GM21576 (cell line): ENCODE measurements around the gene GRIP2.
"Not testable (repeated sequence)": the region's sequence is repeated elsewhere in the genome, so short reads cannot be mapped to it uniquely, and the experiment has no call there.

Source experiments
- ATAC-seq: cut with Tn5 transposase; IDR thresholded peaks from one replicate; pipeline ENCODE4 v1.9.1; 2021; ENCODE audit warnings: mild to moderate bottlenecking, moderate library complexity; ENCODE audit not compliant: unreplicated experiment

The GRIP2 gene

DNA sequence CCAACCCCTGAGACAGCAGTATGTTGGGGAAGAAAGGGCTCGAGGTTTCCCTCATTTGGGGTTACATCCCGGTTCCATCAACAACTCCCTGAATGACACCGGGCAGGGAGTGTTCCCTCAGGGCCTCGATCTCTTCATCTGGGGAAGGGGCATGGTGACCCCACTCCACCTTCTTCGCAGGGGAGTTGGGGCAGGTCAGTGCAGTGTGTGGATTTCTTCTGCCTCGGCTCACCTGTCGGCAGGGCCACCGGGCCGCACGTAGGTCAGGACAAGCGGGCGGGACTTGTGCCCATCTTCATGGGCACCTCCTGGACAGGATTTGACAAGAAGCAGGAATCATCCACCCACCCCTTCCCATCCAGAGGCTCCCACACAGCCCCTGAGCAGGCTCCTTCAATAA lies 17.4 kb downstream of the GRIP2 start:
- no peak for ATAC-seq

DNA sequence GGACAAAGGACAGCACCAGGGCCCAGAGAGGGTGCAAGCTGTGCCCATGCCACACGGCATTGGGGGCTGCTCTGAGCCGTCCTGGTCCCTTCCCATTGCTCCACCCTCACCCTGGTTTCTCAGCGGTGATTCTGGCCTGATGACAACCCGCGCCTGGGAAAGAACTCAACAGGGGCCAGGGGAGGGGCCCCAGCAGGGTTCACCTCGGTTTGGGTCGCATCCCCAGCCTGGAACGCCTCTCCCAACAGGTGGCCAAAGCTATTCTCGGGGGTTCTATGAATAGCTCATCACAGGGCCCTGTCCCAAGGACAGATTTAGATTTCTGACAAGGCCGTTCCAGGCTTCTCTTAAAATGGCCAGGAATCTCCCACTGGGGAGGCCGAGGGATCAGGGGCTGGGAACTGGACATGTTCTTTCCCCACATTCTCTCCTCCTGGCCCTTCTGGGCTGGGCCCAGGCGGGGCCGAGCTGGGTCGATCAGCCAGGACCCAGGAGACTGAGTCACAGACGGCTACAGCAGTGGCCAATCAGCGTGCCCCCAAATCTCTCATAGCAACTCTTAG lies 17.9 kb downstream of the GRIP2 start:
- no peak for ATAC-seq

DNA sequence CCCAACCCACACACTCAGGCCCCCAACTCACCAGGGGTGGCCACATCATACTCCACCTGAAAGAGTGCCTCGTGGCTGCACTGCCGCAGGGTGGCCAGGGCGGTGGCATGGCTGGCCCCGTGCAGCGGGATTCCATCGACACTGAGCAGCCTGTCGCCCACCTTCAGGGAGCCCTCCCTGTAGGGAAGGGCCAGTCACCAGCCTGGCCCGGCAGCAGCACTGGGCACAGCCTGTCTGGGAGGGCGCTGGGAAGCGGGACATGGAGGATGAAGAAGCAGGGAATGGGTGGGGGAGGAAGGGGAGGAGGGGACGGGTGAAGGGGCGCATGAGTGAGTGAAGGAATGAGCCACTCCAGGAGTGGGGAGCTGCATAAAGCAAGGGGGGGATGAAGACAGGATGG lies 18.5 kb downstream of the GRIP2 start:
- ATAC-seq: no peak

DNA sequence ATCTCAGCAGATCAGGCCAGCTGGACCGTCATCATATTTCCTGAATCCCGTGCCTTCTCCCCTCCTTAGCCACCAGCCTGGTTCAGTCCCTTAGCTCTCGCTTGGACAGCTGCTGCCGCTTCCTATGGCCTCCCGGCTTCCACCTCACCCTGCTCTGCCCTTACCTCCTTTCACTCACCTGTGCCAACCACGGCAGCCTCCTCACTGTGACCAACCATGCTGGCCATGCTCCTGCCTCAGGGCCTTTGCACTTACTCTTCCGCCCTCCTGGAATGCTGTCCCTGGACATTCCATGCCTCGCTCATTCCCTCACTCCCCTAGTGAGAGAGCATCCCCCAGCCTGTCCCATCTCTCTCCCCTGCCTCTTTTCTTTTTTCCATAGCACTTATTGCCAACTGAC lies 19.2 kb downstream of the GRIP2 start:
- no peak for ATAC-seq

DNA sequence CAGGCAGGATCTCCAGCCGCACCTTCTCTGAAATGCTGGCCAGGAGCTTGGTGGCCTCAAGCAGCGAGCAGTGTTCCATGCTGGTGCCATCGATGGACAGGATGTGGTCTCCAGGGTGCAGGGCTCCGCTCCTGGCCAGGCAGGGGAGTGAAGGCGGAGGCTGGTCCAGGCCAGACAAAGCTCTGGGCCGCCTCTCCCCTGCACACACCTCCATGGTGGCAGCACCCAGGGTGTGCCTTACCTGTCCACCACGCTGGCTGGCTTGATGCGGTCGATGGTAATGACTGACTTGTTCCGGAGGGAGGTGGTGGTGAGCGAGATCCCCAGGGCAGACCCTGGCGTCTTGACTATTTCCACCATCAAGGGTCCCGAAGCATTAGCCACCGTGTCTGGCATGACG lies 20.0 kb downstream of the GRIP2 start:
- no peak for ATAC-seq

DNA sequence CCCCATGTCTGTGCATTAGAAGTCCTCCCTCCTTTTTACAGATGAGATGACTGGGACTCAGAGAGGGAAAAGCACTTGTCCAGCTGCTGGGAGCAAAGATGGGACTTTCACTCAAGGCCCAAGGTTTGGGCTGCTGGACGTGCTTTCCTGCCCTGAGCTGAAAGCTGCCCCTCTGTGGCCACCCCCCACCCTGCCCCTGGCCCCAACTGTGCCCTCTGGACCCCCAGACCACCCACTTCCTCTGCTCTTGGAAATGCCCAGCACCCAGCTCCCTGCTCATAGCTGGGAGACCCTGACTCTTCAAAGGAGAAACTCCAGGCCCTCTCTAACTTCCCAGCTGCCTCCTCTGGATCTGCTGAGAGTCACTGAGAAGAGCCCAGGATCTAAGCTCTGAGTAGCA lies 20.7 kb downstream of the GRIP2 start:
- ATAC-seq: no peak

DNA sequence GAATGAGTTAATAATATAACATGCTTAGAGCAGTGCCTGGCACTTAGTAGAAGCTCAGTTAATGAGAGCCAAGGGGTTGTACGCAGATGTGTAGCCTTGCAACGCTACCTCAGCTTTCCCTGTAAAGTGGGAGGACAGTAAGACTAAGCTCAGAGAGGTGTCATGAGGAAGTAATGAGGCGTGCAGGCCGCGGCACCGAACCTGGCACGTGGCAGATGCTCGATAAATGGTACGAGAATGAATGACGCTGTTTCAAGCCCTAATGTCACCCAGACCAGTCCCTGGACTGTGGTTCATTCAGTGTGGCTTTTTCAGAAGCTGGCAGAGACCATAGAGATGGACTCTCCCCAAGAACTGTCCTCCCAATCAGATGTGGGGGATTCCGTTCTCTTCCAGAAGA lies 21.2 kb downstream of the GRIP2 start:
- ATAC-seq: no peak

DNA sequence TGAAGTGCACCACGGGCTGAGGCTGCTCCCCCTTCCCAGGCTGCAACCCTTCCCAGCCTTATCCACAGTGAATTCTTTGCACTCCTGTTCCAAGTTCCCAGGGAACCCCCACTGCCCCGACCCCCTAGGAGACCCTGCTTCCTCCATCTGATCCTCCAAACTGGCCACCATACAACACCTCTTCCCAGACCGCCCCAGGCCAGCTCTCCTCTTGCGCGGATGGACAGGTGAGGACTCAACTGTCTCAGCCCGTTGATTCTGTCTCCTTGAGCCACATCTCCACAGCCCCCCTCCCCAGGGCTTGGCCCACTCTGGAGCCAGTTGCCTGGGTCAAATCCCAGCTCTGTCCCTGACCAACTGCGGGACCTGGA lies 21.7 kb downstream of the GRIP2 start:
- no peak for ATAC-seq

DNA sequence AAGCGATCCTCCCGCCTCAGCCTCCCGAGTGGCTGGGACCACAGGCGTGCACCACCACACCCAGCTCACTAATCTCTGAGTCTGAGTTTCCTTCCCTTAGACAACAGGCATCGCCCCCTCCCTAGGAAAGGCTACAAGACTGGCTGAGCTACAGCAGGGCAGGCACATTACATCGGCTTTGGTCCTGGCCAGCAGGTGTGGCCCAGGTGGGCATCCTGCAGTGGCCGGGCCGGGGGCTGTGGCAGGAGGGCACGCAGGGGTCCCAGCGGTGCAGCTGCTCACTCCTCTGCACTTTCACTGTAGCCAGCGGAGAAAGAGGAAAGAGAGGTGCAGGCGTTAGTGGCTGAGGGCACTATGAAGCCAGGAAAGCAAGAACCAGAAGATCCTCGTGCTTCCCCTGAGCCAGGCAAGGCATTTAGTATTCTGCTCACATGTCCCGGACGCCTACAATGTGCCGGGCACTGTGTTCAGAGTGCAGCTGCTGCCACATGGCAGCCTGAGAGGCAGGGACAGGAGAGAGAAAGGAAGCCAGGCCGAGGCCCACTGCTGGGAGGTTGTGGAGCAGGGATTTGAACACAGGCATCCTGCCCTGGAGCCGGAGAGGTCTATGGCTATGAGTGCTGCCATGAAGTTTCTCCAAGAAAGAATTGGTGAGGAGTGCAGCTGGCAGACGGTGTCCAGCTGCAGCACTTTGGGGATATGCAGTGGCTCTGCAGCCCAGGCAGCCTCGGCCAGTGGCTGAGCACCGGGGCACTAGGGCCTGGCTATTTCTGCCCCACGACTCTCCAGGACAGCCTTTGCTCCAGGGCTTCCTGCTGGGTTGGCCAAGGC lies 22.3 kb downstream of the GRIP2 start:
- no peak for ATAC-seq

DNA sequence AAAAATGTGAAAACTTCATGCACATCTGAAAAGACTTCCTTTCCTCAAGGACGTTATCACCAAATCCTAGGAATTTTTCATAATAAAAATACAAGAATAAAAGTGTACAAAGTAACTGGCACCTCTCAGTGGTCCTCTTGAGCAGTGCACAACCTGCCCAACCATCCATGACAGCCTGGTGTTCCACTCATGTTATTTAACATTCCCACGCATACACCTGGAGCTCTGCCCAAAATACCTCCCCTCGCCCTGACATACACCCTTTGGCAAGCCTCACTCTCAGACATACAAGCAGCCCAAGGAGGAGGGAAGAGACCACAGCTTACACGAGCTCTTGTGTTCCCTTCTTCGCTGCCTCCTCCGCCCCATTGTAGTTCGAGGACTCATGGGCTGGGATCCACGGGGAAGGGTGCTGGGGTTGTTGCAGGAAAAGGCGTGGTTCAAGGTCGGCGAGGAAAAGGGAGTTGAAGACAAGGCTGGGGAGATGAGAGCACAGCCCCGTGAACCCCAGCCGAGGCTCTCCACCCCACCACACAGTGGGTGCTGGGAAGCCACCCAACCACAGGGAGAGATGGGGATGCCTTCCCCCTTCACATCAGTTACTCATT lies 23.3 kb downstream of the GRIP2 start:
- ATAC-seq: no peak

DNA sequence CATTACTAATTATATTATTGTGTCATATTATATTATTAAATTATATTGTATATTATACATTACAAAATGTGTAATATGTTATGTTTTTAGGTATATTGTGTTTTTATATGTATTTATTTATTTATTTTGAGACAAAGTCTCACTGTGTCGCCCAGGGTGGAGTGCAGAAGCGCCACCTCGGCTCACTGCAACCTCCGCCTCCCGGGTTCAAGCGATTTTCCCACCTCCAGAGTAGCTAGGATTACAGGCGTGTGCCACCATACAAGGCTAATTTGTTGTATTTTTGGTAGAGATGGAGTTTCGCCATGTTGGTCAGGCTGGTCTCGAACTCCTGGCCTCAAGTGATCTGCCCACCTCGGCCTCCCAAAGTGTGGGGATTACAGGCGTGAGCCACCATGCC lies 24.6 kb downstream of the GRIP2 start:
- ATAC-seq: not testable (repeated sequence)

DNA sequence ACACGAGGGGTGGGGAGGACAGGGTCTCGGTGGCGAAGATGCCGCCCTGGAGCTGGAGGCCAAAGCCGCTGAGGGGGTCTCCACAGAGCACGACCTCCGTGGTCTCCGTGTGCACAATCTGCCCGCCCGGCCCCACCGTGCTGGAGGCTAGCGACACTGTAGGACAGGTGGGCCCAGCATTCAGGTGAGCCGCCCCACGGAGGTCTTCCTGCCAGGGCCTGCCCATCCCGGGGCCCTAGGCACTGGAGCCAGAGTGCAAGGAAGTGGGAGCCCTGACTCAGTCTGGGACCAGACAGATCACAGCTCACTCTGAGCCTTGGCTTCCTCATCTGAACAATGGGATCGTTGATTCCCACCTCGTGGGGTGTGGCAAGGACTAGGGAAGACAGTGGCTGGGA lies 25.8 kb downstream of the GRIP2 start:
- ATAC-seq: no peak

DNA sequence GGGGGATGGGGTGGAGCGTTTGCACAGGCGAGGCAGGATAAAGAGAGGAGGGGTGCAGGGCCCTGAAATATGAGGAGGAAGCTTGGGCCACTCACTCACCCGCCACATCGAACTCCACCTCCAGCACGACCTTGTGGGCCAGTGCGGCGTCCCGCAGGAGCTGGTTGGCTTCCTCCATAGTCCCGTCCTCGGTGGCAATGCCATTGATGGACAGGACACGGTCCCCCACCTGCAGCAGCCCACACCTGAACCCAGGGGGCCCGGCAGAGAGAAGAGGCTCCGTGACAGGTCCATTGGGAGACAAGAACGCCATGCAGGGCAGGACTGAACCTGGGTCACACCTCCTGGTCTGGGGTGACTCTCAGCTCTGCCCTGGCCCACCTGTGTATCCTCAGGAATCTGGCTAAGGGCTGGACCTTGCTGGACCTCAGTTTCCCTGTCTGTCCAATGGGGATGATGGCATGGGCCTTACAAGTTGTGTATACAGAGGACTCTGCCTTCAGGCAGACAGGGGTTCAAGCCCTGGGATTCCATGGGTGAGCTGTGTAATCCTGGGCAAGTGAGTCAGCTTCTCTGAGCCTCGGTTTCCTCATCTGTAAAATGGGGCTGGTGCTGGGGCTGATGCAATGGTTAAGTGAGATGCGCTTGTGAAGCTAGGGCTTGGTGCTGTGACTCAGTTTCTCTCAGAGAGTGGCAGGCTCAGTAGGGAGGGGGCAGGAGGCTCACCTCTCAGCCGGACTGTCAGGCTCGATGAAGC lies 26.4 kb downstream of the GRIP2 start:
- ATAC-seq: no peak

DNA sequence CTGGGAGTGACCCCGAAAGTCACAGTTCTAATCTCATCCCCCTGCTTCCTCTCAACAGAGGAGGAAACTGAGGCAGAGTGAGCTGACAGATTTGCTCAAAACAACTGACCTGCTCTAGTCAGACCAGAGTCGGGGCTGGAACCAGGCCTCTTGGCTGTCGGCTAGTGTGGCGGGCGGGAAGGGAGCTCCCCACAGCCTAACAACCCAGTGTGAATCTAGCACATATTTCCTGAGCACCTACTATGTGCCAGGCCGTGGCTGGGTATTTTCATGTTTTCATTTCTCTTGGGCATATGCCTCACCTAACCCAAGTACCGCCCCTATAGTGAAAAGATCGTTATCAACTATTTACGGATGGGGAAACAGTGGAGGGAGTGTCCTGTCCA lies 27.2 kb downstream of the GRIP2 start:
- no peak for ATAC-seq

DNA sequence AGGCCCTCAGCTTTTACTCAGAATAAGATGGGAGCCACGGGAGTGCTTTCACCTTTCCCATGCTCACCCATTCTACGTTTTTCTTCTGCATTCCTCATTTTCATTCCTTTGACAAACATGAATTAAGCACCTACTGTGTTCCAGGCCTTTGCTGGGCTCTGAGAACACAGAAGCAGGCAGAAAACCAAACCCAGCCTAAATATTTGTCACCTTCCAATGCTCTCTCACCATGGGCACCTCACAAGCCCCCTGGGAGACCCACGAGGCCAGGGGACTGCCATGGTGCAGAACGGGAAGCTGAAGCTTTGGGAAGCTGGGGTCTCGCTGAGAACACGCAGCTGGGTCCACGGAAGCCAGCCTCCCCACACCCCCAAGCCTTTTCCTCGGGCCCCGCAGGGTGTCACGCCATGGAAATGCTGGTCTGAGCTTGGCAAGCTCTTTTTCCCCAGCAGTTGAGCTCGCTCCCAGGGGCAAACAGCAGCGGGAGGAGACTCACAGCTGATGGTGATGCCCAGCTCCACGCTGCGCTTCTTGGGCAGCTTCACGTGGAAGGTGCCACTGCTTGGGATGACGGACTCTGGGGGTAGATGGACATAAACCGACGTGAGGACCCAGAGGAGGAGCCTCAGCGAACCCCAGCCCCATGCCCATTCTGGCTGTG lies 27.7 kb downstream of the GRIP2 start:
- ATAC-seq: no peak

DNA sequence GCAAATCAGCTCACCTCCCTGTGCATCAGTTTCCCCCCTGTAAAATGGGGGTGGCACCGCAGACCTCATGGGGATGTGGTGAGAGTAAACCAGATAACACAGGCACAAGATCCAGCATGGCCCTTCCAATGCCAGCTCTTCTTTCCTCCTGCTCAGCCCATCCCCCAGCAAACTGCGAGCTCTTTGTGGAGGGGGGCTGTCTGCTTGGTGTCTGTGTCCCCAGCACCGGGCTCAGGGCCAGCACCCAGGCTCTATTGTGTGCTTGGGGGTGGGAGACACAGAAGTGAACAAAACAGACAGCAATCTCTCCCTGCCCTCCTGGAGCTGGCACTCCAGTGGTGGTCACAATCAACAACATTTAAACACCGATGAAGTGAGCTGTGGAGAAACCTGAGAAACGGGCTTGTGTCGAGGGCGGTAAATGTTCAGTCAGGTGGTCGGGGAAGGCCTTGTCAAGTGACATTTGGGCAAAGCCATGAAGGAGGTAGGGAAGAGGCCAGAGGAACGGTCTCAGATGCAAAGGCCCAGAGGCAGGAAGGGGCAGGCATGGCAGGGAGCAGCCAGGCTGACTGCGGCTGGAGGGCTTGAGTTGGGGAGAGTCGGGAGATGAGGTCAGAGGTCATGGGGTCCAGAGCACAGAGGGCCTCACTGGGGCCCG lies 28.4 kb downstream of the GRIP2 start:
- ATAC-seq: no peak

DNA sequence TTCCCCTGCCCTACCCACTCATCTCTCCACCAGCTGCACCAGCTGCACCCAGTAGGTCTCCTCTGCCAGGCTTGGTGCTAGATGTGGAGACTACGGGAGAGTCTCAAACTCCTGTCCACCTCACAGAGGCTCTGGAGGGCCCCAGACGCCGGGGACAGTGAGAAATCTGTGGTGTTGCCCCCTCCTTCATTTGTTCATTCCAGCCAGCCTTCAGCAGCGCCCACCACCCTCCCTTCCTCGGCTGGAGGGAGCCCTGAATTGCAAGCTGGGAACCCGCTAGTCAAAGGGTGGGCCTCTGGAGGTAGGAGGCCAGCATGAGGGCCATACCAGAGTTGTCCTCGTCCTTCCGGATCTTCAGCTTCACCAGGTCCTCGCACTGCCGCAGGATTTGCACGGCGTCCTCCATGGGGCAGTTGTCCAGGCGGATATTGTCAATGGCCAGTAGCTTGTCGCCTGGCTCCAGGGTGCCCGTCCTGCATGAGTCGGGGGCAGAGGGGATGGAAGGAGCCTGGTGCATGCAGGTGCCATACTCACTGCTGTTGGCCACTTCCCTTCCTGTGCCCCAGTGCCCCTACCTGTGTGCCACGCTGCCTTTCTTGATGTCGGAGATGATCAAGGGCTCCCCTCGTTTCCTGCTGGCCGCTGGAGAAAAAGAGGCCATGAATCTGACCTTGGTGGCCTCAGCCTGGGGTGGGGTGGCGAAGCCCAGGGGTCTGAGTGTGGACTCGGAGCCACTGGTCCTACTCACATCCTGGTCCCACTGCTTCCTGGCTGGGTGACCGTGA lies 29.1 kb downstream of the GRIP2 start:
- ATAC-seq: no peak

DNA sequence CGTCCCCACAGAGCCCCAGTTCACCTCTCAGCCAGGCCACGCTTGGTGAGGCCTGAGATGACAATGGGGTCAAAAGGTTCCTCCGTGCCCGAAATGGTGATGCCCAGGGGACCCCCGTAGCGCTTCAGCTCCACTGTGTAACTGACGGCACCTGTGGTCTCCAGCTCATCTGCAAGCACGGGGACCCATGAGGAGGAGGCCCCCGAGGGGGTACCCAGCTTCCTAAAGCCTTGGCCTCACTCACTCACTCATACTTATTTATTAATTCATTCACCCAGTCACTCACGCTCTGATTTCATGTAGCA lies 30.4 kb downstream of the GRIP2 start:
- no peak for ATAC-seq

DNA sequence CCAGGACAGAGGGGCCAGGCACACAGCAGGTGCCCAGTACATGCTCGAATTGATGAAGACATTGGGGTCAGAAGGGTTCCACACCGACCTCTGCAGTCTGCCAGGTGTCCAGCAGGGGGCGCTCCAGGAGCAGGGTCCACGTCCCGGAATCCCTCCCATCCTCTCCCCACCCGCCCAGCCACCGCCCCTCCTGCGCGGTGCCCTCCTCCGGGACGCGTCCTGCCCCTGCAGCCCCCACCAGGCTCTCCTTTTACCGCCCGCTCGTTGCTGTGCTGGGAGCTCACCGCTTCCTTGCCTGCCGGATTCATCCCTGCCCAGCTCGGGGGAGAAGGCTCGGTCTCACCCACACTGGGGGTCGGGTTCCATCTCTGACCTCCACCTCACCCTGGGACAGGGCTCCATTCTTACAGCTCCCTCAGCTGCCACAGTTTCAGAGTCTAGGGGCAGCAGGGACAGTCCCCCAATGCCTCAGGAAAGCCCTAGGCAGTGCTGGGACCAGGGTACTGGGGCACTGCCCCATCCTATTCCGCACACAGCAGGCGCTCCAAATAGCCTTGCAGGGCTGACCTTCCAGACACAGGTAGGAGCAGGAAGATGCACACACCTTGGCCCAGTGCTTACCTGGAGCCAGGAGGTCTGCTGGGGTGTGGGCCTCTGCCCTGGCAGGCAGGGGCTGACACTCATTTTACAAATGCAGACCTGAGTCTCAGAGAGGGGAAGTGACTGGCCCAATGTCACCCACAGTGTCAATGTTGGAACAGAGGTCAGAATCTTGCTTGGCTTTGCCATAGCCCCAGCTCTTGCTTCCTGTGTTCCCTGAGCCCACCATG lies 31.0 kb downstream of the GRIP2 start:
- no peak for ATAC-seq
